NT2/D1 (cell line): ENCODE data around the gene BCKDHA.

Experiments
- SUZ12 ChIP-seq: IDR thresholded peaks from 2 replicates; pipeline ENCODE4 v1.6.1; 2011; ENCODE audit not compliant: insufficient read length, insufficient read depth; ENCODE audit errors: extremely low read depth
- YY1 ChIP-seq: IDR thresholded peaks from 2 replicates; pipeline ENCODE4 v1.6.1; 2011; ENCODE audit not compliant: insufficient read length, insufficient read depth
- ZNF274 ChIP-seq: IDR thresholded peaks from 2 replicates; pipeline ENCODE4 v1.6.1; 2011; ENCODE audit warnings: mild to moderate bottlenecking, low read depth, low read length

GRCh38 chr19:41410336-41411054 is 12.9 kb downstream of the BCKDHA start:
- TF ChIP-seq YY1 (no peak), ZNF274 (no peak), SUZ12 (no peak)
